Endothelial cell of umbilical vein (primary cell): ENCODE data around the gene TEKT1. TPM values are rescaled to one million over a fixed set of nuclear protein-coding genes. Genes with fewer than 3 reads are reported as not detected.

Experiments
- BruUV-seq: library from RNA; stranded (reverse); fragments of 400-500 nt; replicated peaks from 2 replicates; lab custom pipeline; 2021; lab: Mats Ljungman, UMichigan
- CTCF ChIA-PET: fragments of 300-600, 350-600 bp; sonication (Branson Sonifier 250); formaldehyde crosslinking; loops from one replicate; lab custom pipeline; 2021; ENCODE audit warnings: antibody characterized with exemption, inconsistent platforms; lab: Charles Lee
- POLR2A ChIA-PET: fragments of 300-600, 350-600 bp; sonication (Branson Sonifier 250); formaldehyde crosslinking; loops from one replicate; lab custom pipeline; 2021; ENCODE audit warnings: antibody characterized with exemption, inconsistent platforms; lab: Charles Lee
- DNase-seq: peaks from one replicate; pipeline ENCODE4 v3.0.0-alpha.2; 2011; ENCODE audit warnings: low read depth, low spot score
- FAIRE-seq: peaks from 2 replicates; lab custom pipeline; 2011; peaks lifted over from hg19 to GRCh38; lab: Jason Lieb, UNC
- H2AFZ ChIP-seq: 2 replicates; pipeline ENCODE4 v1.6.0; 2012; ENCODE audit warnings: low read depth, low read length, control low read depth, inconsistent platforms
- H3K27ac ChIP-seq: 2 replicates; pipeline ENCODE4 v1.5.1; 2011; ENCODE audit warnings: low read depth, mild to moderate bottlenecking, control low read depth, low read length, moderate library complexity; ENCODE audit not compliant: insufficient read depth
- H3K27me3 ChIP-seq, 2 experiments: 2 replicates each; pipeline versions ENCODE4 v1.6.0 to v1.6.1; 2011; ENCODE audit warnings: low read length in 2 of 2, mixed read lengths in 1 of 2; ENCODE audit not compliant: control insufficient read depth in 2 of 2, insufficient read depth in 2 of 2
- H3K36me3 ChIP-seq, 2 experiments: 2 replicates in 1 of 2; 3 replicates in 1 of 2; pipeline ENCODE4 v1.5.1; 2011; ENCODE audit warnings: low read length in 2 of 2, mild to moderate bottlenecking in 1 of 2, moderate library complexity in 1 of 2; ENCODE audit not compliant: control insufficient read depth in 2 of 2, insufficient read depth in 2 of 2; ENCODE audit errors: extremely low read depth in 1 of 2
- H3K4me1 ChIP-seq: 3 replicates; pipeline ENCODE4 v1.5.1; 2011; ENCODE audit warnings: mild to moderate bottlenecking, low read length; ENCODE audit not compliant: control insufficient read depth, insufficient read depth; ENCODE audit errors: extremely low read depth
- H3K4me2 ChIP-seq: 2 replicates; pipeline ENCODE4 v1.6.1; 2011; ENCODE audit warnings: low read length, control low read depth, mixed read lengths; ENCODE audit not compliant: insufficient read depth
- H3K4me3 ChIP-seq, 3 experiments: fragments of 200-600 bp in 1 of 3; sonication (generic), shearing (Covaris generic) in 1 of 3; replicated peaks in 1 of 3; 2 replicates each; pipeline ENCODE4 v1.5.1; 2011 to 2016; ENCODE audit warnings: control low read depth in 3 of 3, low read length in 3 of 3, mild to moderate bottlenecking in 2 of 3, inconsistent platforms in 1 of 3, low read depth in 1 of 3, moderate library complexity in 1 of 3; ENCODE audit not compliant: insufficient read depth in 1 of 3
- H3K79me2 ChIP-seq: 2 replicates; pipeline ENCODE4 v1.6.0; 2012; ENCODE audit warnings: low read length, inconsistent platforms; ENCODE audit not compliant: control insufficient read depth, insufficient read depth
- H3K9ac ChIP-seq: replicated peaks from 2 replicates; pipeline ENCODE3; 2011; ENCODE audit warnings: low read length, control low read depth; ENCODE audit not compliant: insufficient read depth; ENCODE audit errors: extremely low read depth
- H3K9me1 ChIP-seq: replicated peaks from 3 replicates; pipeline ENCODE4 v1.6.0; 2011; ENCODE audit warnings: mild to moderate bottlenecking, low read length; ENCODE audit not compliant: control insufficient read depth, insufficient read depth; ENCODE audit errors: extremely low read depth
- H3K9me3 ChIP-seq: replicated peaks from 2 replicates; pipeline ENCODE4 v1.5.1; 2012; ENCODE audit warnings: low read length, inconsistent platforms; ENCODE audit not compliant: control insufficient read depth, insufficient read depth
- H4K20me1 ChIP-seq: replicated peaks from 2 replicates; pipeline ENCODE3; 2011; ENCODE audit warnings: mild to moderate bottlenecking, low read length; ENCODE audit not compliant: control insufficient read depth, insufficient read depth; ENCODE audit errors: extremely low read depth
- EZH2 ChIP-seq: IDR thresholded peaks from 2 replicates; pipeline ENCODE4 v1.6.1; 2012; ENCODE audit warnings: borderline replicate concordance, low read depth, mild to moderate bottlenecking, moderate library complexity, low read length, inconsistent platforms; ENCODE audit not compliant: severe bottlenecking
- FOS ChIP-seq: IDR thresholded peaks from 2 replicates; pipeline ENCODE4 v1.6.1; 2011; ENCODE audit warnings: mild to moderate bottlenecking, low read length, moderate library complexity, borderline replicate concordance; ENCODE audit not compliant: insufficient read depth
- GATA2 ChIP-seq: IDR thresholded peaks from 2 replicates; pipeline ENCODE4 v1.7.0; 2011; ENCODE audit warnings: low read depth, mild to moderate bottlenecking, moderate library complexity, mixed read lengths, low read length; ENCODE audit not compliant: insufficient read length, insufficient read depth
- JUN ChIP-seq: IDR thresholded peaks from 2 replicates; pipeline ENCODE4 v1.6.1; 2011; ENCODE audit warnings: borderline replicate concordance, low read depth; ENCODE audit not compliant: insufficient read length, insufficient read depth
- MAX ChIP-seq: IDR thresholded peaks from 2 replicates; pipeline ENCODE4 v1.6.1; 2011; ENCODE audit not compliant: insufficient read depth, insufficient read length
- MYC ChIP-seq: IDR thresholded peaks from one replicate; pipeline ENCODE4 v1.6.1; 2011; ENCODE audit warnings: mild to moderate bottlenecking, low read depth, low read length
- POLR2A ChIP-seq: IDR thresholded peaks from 2 replicates; pipeline ENCODE4 v1.6.1; 2012; ENCODE audit warnings: low read depth, mild to moderate bottlenecking, control low read depth, low read length
- POLR2AphosphoS5 ChIP-seq: IDR thresholded peaks from 2 replicates; pipeline ENCODE4 v1.6.1; 2012; ENCODE audit warnings: low read depth, mild to moderate bottlenecking, control low read depth, low read length, moderate library complexity; ENCODE audit not compliant: insufficient read depth
- dilution Hi-C: fragments of 300-500 bp; cut with MboI; formaldehyde crosslinking; loops from one replicate; pipeline ENCODE4 v1.15.0; 2019; ENCODE audit warnings: low sequenced_read_pairs; ENCODE audit not compliant: extremely low pct_ligation_motif_present
- intact Hi-C: fragments of 100-400 bp; cut with micrococcal nuclease; formaldehyde crosslinking; loops from one replicate; pipeline ENCODE4 v1.10.0; 2022
- polyA plus RNA-seq, 4 experiments: library from polyadenylated mRNA; depleted of rRNA in 3 of 4; stranded (reverse) in 3 of 4; unstranded in 1 of 4; fragments of >200 nt; gene quantifications; 2 replicates each; pipeline versions ENCODE4 v1.2.1 to v1.2.3, GENCODE V29; 2011 to 2012; ENCODE audit warnings: missing spikeins in 1 of 4
- total RNA-seq: library from RNA; stranded (reverse); gene quantifications from 2 replicates; pipeline ENCODE4 v1.2.3, GENCODE V29; 2021
- TF ChIP-seq, protein P1 (sequence below), 2 donors: IDR thresholded peaks; 1 replicate in 1 of 2; 2 replicates in 1 of 2; pipeline ENCODE4 v1.5.1; 2011; ENCODE audit warnings: low read length in 2 of 2, mild to moderate bottlenecking in 2 of 2, moderate library complexity in 2 of 2, control low read depth in 1 of 2, inconsistent platforms in 1 of 2, low read depth in 1 of 2; ENCODE audit not compliant: insufficient read depth in 1 of 2; ENCODE audit errors: extremely low read depth in 1 of 2

Gene TEKT1
- total and polyA plus RNA-seq, 2 donors (not counting 3 experiments of a cell fraction or from before 2014, with no cell fraction given), result not detected

- Histone ChIP-seq H3K9me3 (no peaks in the 10 kb centered on the region), H2AFZ (no peak overlapping the region), H3K36me3 (no peaks in the 10 kb centered on the region), H3K4me3 (no peak overlapping the region), H3K4me1 (no peaks in the 10 kb centered on the region), H3K27me3 (peaks cover 0 to 14% of the 10 kb centered on the region in 2 experiments), H3K27ac (no peak overlapping the region), H3K9me1 (no peaks in the 10 kb centered on the region), H3K79me2 (no peaks in the 10 kb centered on the region), H3K9ac (no peak overlapping the region), H3K4me2 (no peak overlapping the region), H4K20me1 (no peaks in the 10 kb centered on the region)
- FAIRE-seq, result no peak
- POLR2A ChIA-PET, result no interaction called here
- no TSS peak for BruUV-seq
- DNase-seq, result no peak
- CTCF ChIA-PET, result no interaction called here
- TF ChIP-seq POLR2AphosphoS5, result no peak
- TF ChIP-seq GATA2, result no peak
- no peak for TF ChIP-seq MYC
- no peak for TF ChIP-seq FOS
- no peak for TF ChIP-seq POLR2A
- dilution Hi-C loops (no loop called here), intact Hi-C loops (no loop called here)
Observed at GRCh38 chr17:6793748-6794493, 37.6 kb downstream of the TEKT1 start.

DNA sequence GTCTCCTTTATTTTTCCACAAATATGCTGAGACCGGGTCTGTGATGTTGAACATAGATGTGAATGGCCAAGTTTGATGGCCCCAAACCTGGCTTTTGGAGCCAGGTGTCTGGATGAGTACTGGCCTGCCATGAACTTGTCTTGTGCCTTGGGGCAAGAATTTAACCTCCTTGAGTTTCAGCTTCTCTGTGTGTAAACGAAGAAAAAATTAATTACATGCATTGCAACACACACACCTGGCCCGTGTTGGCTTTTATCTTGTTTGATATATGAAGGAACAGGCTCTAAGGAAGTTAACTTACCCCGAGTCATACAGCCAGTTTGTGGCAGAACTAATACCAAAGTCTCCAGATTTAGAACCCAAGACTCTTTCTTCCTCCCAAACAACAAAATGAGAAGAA, 42.4 kb downstream of the TEKT1 start:
- TF ChIP-seq FOS (no peak), MAX (no peak), GATA2 (no peak), POLR2A (no peak), EZH2 (no peak), MYC (no peak), POLR2AphosphoS5 (no peak), JUN (no peak)
- TF ChIP-seq, protein P1, sequence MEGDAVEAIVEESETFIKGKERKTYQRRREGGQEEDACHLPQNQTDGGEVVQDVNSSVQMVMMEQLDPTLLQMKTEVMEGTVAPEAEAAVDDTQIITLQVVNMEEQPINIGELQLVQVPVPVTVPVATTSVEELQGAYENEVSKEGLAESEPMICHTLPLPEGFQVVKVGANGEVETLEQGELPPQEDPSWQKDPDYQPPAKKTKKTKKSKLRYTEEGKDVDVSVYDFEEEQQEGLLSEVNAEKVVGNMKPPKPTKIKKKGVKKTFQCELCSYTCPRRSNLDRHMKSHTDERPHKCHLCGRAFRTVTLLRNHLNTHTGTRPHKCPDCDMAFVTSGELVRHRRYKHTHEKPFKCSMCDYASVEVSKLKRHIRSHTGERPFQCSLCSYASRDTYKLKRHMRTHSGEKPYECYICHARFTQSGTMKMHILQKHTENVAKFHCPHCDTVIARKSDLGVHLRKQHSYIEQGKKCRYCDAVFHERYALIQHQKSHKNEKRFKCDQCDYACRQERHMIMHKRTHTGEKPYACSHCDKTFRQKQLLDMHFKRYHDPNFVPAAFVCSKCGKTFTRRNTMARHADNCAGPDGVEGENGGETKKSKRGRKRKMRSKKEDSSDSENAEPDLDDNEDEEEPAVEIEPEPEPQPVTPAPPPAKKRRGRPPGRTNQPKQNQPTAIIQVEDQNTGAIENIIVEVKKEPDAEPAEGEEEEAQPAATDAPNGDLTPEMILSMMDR (IDR thresholded peaks at IDR 0.05; ENCODE audit: extremely low read depth in 1 of 2, insufficient read depth in 1 of 2, low read depth in 1 of 2, low read length in 2 of 2), result no peak
- ChIA-PET CTCF (no interaction called here), POLR2A (no interaction called here)
- Histone ChIP-seq H4K20me1 (no peaks in the 10 kb centered on the region), H3K4me3 (no peak overlapping the region), H3K9me1 (no peaks in the 10 kb centered on the region), H3K36me3 (no peaks in the 10 kb centered on the region), H3K4me2 (no peak overlapping the region), H3K4me1 (peaks cover 6% of the 10 kb centered on the region), H3K27ac (no peak overlapping the region), H3K9me3 (no peaks in the 10 kb centered on the region), H3K9ac (no peak overlapping the region), H2AFZ (no peak overlapping the region), H3K79me2 (no peaks in the 10 kb centered on the region), H3K27me3 (peaks cover 0 to 15% of the 10 kb centered on the region in 2 experiments)
- DNase-seq, result no peak
- no TSS peak for BruUV-seq
- no peak for FAIRE-seq
- intact Hi-C loops (no loop called here), dilution Hi-C loops (no loop called here)
